T1000 (cell line): ENCODE data around the gene SSUH2.
"Not testable (repeated sequence)": the region's sequence is repeated elsewhere in the genome, so short reads cannot be mapped to it uniquely, and the experiment has no call there.

ENCODE experiments used
- DNase-seq: peaks from one replicate; lab custom pipeline; 2025; ENCODE audit warnings: mixed read lengths; lab: John Stamatoyannopoulos, UW

The SSUH2 gene

DNA sequence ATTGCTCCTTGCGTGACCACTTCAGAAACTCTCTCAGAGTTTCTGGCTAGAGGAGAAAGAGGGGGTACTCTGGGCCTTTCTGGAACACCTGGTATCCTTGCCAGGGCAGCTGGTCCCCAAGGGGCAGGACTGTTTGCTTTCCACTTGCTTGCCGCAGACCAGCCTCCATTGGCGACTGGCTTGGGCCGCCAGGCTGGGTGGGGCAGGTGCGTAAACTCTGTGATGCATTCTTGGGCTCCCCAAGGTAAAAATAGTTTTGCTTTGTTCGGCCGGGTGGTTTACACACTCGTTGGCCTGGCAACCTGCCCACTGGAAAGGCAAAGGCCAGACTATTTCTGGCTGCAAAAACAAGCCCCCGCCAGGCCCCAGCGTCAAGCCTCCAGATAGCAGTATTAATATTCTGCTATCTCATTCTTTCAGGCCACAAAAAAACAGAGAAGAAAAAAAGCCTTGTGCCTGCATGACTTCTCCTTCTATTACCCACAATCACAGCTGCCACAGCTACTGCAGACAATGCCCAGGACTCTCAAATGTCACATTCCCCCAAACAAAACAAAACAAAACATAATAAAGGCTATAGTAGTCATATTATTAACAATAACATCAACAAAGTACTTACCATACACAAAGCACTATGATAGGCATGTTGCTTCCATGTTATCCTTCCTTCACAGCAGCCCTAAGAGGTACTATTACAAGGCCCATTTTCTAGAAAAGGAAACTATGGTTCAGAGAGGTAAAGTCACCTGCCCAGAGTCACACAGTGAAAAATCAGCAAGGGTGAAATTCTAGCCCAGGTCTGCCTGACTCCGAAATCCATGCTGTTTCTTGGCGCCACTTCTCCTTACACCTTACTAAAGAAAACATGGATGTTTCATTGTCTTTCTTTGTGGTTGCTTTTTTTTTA is 14.0 kb upstream of the SSUH2 start:
- no peak for DNase-seq

DNA sequence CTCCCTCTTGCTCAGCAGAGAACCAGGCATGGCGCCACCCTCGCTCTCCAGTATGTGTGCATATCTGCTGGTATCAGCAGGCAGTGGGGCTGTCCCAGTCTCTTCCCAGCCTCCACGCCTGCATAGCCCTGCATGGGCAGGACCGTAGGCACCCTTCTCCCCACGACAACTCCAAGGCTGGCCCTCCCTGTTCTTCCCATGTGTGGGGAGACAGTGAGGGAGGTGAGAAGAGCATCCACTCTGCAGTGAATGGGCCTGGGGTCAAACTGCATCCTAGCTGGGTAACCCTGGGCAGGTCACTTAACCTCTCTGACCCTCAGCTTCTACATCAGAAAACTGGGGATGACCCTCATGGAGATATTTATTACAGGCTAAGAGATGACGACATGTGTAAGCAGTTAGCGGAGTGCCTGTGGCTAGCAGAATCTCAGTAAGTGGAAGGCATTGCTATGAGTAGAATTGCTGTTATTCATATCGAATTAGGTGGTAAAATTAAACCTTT is 13.3 kb upstream of the SSUH2 start:
- DNase-seq, result no peak

DNA sequence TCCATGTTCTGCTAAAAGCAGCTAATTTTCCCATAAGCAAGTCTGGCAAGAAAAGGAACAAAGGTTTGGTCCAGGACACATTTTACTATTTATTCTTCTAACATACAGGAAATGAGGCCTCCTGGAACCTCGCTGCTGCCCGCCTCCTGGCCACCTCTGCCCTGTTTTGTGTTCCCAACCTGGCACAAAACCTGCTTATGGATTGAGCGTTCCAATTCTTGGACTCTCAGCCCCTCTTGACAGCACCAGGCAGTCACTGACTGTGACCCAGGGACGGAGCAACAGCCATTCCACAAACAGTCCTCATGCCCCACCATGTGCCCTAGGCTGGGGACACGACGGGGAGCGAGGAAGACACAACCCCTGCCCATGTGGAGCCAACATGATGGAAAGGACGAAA is 11.6 kb upstream of the SSUH2 start:
- no peak for DNase-seq

DNA sequence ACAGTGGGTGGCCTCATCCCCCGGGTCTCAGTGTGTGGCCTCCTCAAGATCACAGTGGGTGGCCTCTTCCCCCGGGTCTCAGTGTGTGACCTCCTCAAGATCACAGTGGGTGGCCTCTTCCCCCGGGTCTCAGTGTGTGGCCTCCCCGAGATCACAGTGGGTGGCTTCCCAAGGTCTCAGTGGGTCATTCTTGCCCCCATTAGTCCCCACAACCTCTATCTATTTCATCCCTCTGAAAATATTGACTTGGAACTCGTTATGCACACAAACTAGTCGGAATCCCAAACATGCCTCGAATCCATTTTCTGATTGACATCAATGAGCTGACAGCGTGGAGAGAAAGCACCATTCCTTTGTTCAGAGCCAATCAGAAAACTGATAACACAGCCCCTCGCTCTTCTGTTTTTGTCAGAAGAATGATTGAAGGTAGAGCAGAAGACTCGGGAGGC is 10.8 kb upstream of the SSUH2 start:
- DNase-seq, result no peak

DNA sequence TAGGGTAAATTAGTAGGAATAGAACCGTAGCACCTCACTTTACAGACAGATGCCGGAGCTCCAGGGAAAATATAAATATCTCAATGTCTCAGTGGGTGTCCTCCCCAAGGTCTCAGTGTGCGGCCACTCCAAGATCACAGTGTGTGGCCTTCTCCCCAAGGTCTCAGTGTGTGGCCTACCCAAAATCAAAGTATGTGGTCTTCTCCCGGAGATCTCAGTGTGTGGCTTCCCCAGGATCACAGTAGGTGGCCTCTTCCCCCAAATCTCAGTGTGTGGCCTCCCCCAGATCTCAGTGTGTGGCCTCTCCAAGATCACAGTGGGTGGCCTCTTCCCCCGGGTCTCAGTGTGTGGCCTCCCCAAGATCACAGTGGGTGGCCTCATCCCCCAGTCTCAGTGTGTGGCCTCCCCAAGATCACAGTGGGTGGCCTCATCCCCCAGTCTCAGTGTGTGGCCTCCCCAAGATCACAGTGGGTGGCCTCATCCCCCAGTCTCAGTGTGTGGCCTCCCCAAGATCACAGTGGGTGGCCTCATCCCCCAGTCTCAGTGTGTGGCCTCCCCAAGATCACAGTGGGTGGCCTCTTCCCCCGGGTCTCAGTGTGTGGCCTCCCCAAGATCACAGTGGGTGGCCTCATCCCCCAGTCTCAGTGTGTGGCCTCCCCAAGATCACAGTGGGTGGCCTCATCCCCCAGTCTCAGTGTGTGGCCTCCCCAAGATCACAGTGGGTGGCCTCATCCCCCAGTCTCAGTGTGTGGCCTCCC is 10.2 kb upstream of the SSUH2 start:
- DNase-seq, result not testable (repeated sequence)

DNA sequence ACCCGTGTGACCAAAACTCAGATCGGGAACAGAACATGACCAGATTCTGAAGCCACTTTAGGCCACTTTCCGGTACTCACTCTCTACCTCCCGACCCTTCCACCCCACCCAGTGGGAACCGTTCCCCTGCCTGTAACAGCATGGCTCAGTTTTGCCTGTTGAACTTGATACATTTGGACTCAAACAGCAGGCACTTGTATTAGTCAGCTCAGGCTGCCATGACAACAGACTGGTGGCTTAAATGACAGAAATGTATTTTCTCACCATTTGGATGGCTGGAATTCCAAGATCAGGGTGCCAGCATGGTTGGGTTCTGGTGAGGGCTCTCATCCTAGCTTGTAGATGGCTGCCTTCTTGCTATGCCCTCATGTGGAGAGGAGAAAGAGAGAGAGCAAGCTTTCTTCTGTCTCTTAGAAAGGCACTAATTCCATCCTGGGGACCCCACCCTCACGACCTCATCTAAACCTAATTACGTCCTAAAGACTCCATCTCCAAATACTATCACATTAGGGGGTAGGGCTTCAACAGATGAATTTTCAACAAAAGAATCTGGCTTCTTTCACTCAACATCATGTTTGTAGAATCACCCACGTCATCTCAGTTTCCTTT is 9.3 kb upstream of the SSUH2 start:
- no peak for DNase-seq

DNA sequence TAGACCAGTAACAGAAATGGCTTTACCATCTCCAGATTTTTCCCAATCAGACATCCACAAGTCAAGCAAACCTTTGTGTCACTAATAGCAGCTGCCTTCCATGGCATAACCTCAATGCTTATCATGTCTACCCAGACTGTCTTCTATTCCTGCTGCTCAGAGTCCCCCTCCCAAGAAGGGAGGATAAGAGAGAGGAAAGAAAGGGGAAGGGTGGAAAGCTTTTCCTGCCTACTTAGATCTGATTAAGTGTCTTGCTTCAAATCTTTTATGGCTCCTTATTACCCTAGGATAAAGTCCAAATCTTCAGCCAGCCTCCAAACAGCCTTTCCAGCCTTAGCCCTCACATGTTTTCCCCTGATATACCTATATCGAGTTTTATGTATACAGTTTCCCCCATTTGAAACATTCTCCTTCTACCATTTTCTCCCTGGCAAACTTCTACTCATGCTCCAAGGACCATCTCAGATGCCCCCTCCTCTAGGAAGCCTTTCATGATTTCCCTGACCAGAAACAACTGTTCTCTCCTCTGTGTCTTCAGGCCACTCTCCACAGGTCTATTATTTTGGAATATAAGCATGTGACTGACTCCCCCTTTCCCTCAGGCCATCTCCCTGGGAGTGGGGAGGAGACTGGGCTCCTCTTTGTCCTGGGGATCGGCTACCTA is 7.9 kb upstream of the SSUH2 start:
- no peak for DNase-seq

DNA sequence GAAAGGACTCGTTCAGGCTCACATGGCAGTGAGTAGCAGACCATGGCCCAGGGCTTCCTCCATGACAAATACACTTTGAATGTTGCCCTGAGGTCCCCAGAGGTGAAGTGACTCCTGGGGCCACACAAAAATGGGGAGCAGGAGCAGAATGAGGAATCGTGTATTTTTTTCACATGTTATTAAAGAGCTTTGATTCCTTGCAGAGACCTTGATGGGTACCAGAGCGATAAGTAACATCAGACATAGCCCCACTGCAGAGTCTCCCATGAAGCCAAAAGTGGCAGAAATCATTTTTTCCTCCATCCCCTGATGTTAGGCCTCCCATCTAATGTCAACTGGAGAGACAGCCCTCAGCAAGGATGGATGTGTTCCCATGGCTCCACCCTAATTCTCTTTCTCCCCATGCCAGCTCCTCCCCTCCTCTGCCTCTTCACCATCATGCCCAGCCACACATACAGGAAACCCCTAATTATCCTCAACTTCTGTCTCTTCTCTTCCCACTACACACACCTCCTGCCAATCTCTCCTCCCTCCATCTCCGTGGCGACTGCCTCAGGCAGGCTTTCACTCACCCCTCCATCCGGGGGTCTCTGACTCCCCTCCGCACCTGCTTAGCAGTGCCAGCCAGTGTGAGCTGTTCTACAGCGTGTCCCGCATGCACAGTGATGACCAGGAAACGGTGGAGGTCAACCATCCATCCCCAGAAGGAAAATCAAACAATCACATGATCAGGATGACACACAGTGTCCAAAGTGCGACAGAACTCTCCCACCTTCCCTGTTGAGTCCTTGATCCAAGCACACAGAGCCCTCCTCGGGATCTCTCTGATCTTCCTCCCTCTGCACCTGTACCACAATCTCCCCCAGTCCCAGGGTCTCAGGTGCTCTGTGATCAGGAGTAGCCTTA is 7.1 kb upstream of the SSUH2 start:
- DNase-seq, result no peak

DNA sequence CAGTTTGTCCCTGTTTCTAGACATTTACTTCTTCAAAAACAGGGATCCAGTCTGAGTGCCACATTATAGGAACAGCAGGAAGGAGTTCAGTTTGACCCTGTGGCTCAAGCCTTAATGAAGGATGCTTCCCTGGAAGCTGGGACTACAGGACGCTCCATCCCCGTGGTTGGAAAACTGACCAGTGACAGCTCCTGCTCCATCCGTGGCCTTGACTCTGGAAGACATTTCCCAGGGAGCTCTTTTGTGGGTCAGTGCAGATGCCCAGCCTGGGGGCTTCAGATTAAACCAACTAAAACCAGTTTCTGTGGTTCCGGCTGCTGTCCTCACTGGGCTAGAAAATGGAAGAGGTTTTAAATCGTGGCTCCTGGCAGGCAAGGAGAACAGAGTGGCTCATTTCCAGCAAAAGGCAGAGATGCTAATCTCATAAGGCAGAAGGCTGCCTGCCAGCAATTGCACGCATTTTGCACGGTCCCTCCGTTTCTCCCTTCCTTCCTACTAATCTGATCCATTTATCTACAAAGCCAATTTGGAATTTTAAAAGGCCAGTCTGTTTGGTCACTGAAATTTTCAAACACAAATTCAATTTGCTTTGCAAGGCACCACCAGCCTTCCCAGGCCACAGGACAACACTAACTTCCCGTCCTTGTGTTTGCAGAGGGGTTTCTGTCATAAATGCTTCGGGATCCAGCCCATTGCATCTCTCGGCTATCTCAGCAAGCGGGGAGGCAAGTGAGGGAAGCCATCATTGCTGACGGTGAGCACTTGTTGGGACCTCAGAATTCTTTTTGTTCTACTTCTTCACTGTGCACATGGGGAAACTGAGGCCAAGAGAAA is 6.2 kb upstream of the SSUH2 start:
- no peak for DNase-seq

DNA sequence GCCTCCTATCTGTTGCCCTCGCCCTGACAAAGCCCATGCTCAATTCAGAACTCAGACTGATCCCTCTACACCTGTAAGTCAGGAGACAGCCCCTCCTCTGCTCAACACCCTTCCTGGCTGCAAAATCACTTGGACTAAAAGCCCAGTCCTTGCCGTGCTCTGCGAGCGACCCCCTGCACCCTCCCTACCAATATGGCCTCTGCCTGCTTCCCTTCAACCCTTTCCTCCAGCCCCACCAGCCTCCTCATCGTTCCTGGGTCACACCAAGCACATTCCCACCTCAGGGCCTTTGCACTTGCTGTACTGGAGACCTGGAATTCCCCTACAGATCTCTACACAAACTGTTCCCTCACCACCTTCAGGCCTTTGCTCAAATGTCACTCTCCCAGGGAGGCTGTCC is 5.2 kb upstream of the SSUH2 start:
- DNase-seq, result no peak

DNA sequence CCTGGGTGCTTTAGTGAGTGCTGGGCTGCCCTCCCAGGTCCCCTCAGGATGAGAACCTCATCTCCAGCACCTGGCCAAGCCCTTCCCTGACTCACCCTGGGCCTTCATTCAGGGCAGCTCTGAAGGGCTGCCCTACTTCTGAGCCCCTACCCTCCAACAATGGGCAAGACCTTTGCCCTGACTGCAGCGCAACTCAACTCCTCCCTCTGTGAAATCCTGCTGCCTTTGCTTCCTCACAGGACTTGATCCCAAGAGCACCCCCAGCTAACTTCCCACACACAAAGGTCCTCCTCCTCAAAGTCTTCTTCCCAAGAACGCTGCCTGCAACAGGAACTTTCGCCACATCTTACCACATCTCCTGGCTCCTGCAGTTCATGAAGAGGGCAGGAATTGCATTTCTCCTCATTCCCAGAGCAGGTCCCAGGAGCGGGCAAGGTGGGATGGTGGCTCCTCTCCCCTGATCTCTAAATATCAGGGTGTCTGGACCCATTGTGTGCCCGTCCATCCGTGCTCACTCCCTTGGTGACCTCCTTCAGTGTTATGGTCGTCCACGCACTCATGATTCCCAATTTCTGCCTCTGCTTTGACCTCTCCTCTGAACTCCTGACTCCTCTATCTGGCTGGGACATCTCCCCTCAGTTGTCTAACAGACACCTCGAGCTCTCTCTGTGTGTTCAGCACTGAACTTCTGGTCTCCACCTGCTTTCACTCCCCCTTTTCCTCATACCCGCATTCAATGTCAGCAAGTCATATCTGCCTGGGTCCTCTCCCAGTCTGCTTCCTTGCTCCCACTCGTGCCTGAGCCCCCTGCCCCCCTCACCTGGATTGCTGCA is 4.5 kb upstream of the SSUH2 start:
- DNase-seq, result no peak

DNA sequence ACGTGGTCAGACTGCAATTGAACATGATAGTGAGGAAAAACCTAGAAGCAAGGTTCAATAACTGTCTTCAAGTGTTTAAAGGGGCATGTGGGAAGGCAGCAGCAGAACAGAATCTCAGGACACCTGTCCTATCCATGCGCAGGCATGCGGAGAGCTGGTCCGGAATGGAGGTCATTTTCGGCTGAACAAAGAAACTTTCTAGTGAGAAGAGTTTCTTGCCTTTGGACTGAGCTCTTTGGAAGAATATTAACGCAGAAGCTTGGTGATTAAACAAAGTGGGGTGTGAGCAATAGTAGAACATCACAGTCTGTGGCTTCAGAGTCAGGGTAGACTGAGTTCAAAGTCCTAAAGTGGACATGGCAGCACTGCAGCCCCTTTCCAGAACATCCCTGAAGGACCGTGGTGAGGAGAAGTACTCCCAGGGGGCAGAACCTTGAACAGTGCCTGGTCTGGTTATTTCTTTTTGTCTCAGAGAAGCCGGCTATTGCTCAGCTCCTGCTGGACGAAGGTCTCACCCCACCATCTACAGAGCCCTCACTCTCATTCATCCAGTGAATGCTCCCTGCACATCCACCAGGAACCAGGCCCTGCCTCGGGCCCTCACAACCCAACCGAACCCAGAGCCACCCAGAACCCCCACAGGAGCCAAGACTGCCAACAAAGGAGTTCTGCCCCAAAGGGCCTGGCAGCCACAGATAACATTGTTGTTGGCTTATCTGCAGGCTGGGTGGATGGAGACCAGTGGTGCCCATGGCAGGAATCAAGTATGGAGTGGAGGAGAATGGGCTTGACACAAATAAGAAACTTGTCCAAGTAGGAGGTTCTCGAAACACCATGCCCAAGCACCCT is 2.8 kb upstream of the SSUH2 start:
- no peak for DNase-seq

DNA sequence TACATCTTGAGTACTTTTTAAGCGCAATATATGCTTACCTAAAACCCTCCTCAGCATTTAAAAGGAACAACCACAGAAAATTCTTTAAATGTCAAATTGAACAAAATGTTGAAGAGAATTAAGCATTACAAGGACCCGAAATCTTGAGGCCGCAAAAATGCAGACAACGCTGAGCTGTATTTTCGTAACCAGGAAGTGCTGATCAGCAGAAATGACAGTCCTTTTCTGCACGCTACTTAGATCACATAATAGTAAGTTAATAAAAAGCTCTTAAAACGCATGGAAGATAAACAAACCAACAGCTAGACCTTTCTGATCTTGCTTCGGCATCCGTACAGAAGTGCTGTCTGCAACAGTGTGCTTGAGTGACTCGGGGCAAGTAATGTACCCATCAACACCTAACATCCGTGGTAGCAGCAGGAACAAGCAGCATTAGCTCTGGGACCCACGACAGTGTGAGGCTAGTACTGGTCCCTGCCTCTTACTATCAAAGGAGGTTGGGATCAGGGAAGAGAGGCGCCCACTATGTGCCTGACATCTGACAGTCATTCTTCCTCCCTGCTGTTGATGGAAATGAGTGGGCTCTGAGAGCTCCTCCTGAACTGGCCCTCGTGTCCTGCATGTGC is 1.8 kb upstream of the SSUH2 start:
- no peak for DNase-seq

DNA sequence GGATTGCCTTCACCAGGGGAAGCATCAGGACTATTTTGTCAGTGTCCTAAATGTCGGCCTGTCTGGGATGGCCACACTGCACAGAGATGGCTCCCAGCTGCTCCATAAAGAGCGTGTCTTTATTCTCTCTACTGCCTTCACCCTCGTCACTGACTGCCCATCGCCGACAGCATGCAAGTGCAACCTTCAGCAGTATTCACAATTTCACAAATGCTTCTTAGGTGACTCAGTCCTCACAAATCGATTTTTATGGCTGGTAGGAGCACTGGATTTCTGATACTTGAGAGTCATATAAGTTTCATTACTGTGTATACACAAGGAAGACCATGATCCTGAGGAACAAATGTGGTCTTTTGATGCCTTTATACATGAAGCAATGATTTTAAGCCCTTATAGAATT is 1.1 kb upstream of the SSUH2 start:
- DNase-seq, result peak; percentile 41

DNA sequence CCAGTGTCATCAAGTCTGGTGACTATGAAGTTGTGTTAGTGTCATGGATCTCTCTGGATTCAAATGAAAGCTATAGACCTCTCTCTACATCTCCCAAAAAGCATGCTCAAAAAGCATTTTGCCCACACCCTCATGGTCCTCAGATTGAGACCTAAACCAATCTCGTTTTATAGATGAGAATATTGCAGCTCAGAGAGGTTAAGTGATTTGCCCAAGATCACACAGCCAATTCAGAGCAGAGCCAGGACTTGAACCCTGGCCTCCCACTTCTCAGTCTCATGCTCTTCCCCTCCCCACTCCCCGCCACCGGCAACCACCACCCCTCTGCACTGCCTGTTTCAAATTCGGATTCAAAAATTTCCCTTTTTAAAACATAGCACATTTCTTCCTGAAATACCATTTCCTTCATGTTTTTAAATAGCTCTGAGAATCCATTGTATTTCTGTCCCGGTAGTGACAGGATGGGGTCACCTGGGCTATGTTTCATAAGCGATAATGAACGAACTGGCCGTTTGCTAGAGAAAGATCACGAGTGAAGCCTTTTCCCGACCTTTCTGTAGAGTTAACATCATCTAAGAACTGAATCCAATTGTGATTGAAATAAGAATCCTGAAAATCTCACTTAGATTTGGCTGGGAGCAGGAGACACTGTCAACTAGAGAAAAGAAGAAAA is 769 bp downstream of the SSUH2 start:
- DNase-seq, result no peak

DNA sequence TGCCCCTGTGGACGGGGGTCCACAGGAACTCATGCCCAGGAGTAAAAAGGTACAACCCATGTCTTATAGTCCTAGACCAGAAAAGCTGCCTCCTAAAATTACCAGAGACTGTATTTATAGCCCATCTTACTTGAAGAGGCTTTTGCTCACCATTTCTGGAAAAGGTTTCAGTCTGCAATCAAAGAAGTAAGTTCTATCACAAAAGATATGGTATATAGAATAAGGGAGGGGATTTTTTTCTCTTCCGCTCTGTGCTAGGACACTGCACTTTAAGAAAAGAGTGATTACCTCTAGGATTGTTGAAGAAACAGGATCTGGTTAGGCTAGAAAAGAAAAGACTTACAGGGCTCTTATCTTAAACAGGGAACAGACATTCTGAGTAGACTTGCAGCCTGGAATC is 2.6 kb downstream of the SSUH2 start:
- DNase-seq, result no peak

DNA sequence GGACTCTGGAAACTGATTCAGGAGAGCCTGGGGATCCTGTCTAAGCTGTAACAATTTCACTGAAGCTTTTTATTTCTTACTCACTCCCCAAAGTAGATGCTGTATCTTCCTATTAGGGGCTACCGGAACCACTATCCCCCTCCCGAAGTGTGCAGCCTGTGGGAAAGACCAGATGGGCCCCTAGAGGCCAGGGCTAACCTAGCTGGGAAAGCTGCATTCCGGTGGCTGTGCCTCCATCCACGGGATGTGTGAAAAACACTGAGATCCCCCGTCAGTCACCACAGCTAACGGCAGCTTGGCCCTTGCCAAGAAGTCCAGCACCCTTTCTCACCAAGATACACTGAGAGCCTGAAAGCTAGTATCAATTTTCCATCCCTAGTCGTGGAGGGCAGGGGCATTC is 3.1 kb downstream of the SSUH2 start:
- no peak for DNase-seq
